A673 (cell line): Measurements from ENCODE around the gene PLEKHA3.

Experiments used
- CTCF ChIP-seq: fragments of 300-800, 200-600 bp; sonication (generic); conservative IDR thresholded peaks from 2 replicates; pipeline ENCODE4 v1.5.1; 2017; ENCODE audit warnings: low read depth, mild to moderate bottlenecking, antibody characterized with exemption, low read length, moderate library complexity, mixed read lengths
- EZH2 ChIP-seq: fragments of 200-600 bp; sonication (generic); IDR thresholded peaks from 2 replicates; pipeline ENCODE4 v1.6.1; 2017; ENCODE audit warnings: borderline replicate concordance, low read depth, mild to moderate bottlenecking, mixed read lengths, antibody characterized with exemption, low read length; ENCODE audit not compliant: poor library complexity, severe bottlenecking

- TF ChIP-seq CTCF = no peak
- TF ChIP-seq EZH2 = no peak
Measured at GRCh38 chr2:178452870-178453269, 27.4 kb upstream of the PLEKHA3 start.
